Activated B cell treated with CpG ODN at 0.5 μM for 24 hours (primary cell): ENCODE results near the gene BEGAIN. TPM values are rescaled to one million over a fixed set of nuclear protein-coding genes. Genes with fewer than 3 reads are reported as not detected.

Experiments used
- ATAC-seq: fragments of 200-7000 bp; cut with Tn5 transposase; one replicate; pipeline ENCODE4 v1.10.0; 2021; ENCODE audit warnings: low read depth, mild to moderate bottlenecking, moderate library complexity
- CTCF ChIA-PET: fragments of 350-600 bp; sonication (Branson Sonifier 250); formaldehyde crosslinking; loops from one replicate; lab custom pipeline; 2021; ENCODE audit warnings: antibody characterized with exemption; lab: Charles Lee
- POLR2A ChIA-PET: fragments of 350-600 bp; sonication (Branson Sonifier 250); formaldehyde crosslinking; loops from one replicate; lab custom pipeline; 2021; ENCODE audit warnings: antibody characterized with exemption; lab: Charles Lee
- DNase-seq: peaks from one replicate; pipeline ENCODE4 v3.0.0; 2022
- H3K27ac Mint-ChIP-seq: one replicate; pipeline ENCODE4 v1.8.0; 2020; ENCODE audit warnings: mixed read lengths
- H3K27me3 Mint-ChIP-seq: one replicate; pipeline ENCODE4 v1.8.0; 2021; ENCODE audit warnings: mixed read lengths
- H3K36me3 Mint-ChIP-seq: one replicate; pipeline ENCODE4 v1.8.0; 2021; ENCODE audit warnings: low read depth, mixed read lengths
- H3K4me1 Mint-ChIP-seq: one replicate; pipeline ENCODE4 v1.8.0; 2021; ENCODE audit warnings: mixed read lengths
- H3K4me3 Mint-ChIP-seq: one replicate; pipeline ENCODE4 v1.8.0; 2020; ENCODE audit warnings: mild to moderate bottlenecking, mixed read lengths
- H3K9me3 Mint-ChIP-seq: one replicate; pipeline ENCODE4 v1.8.0; 2020; ENCODE audit warnings: mixed read lengths
- intact Hi-C: fragments of 100-400 bp; cut with micrococcal nuclease; formaldehyde crosslinking; loops from one replicate; pipeline ENCODE4 v1.15.1; 2024
- total RNA-seq: library from RNA; stranded (reverse); gene quantifications from 2 replicates; pipeline ENCODE4 v1.2.3, GENCODE V29; 2022
- TF ChIP-seq, protein P1 (sequence below): fragments of 200-600 bp; IDR thresholded peaks from one replicate; pipeline ENCODE4 v1.8.0; 2022; ENCODE audit warnings: antibody characterized with exemption, mild to moderate bottlenecking

The BEGAIN gene
- total RNA-seq, 1 donor from 2014 or later = not detected

- intact Hi-C loops = no loop called here
- no peaks in the 10 kb centered on the region for H3K4me1 Mint-ChIP-seq
- ATAC-seq = no peak
- H3K9me3 Mint-ChIP-seq = no peaks in the 10 kb centered on the region
- no peak overlapping the region for H3K27ac Mint-ChIP-seq
- ChIA-PET POLR2A (no interaction called here), CTCF (no interaction called here)
- peaks cover 21% of the 10 kb centered on the region for H3K27me3 Mint-ChIP-seq
- TF ChIP-seq, protein P1, sequence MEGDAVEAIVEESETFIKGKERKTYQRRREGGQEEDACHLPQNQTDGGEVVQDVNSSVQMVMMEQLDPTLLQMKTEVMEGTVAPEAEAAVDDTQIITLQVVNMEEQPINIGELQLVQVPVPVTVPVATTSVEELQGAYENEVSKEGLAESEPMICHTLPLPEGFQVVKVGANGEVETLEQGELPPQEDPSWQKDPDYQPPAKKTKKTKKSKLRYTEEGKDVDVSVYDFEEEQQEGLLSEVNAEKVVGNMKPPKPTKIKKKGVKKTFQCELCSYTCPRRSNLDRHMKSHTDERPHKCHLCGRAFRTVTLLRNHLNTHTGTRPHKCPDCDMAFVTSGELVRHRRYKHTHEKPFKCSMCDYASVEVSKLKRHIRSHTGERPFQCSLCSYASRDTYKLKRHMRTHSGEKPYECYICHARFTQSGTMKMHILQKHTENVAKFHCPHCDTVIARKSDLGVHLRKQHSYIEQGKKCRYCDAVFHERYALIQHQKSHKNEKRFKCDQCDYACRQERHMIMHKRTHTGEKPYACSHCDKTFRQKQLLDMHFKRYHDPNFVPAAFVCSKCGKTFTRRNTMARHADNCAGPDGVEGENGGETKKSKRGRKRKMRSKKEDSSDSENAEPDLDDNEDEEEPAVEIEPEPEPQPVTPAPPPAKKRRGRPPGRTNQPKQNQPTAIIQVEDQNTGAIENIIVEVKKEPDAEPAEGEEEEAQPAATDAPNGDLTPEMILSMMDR = no peak
- no peaks in the 10 kb centered on the region for H3K36me3 Mint-ChIP-seq
- peak; percentile 10 for DNase-seq
- H3K4me3 Mint-ChIP-seq = no peak overlapping the region
Observed at GRCh38 chr14:100592461-100592891, 5.3 kb upstream of the BEGAIN start.

GRCh38 chr14:100591453-100592371 is 4.5 kb upstream of the BEGAIN start:
- Mint-ChIP-seq H3K4me3 (no peak overlapping the region), H3K27ac (no peak overlapping the region), H3K27me3 (peaks cover 19% of the 10 kb centered on the region), H3K36me3 (no peaks in the 10 kb centered on the region), H3K4me1 (no peaks in the 10 kb centered on the region), H3K9me3 (no peaks in the 10 kb centered on the region)
- TF ChIP-seq, protein P1 = no peak
- POLR2A ChIA-PET = no interaction called here
- ATAC-seq = no peak
- CTCF ChIA-PET = no interaction called here
- peak; percentile 12 for DNase-seq
- intact Hi-C loops = no loop called here

DNA sequence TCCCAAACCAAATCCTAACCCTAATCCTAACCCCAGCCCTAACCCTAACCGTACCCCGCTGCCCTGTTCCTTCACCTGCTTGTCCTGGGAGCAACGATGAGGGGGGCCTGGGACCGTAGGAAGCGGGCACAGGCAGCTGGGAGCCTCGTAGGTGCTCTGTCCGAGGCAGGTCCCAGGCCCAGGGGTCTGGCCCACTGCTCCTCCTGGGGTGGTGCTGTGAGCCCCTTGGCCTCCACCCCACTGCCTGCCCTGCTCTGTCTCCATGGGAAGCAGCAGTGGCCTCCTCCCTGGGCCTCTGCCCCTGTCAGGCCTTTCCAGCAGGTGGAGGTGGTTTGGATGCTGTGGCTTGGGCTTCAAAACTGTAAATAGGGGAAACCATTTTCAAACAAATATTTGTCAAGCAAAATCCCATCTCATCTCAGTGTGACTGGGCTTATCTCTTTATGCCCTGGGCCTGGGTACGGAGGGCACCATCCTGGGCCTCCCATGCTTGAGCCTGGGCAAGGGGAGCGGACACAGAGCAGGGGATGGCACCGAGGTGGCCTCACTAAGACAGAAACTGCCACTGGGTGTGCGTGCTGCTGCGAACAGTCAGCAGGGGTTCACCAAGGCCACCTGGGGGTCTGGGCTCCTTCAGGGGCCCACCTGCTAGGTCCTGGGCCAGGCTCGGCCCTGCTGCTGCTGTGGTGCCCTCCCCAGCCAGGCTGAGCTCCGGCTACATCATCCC is 3.7 kb upstream of the BEGAIN start:
- ChIA-PET POLR2A (no interaction called here), CTCF (no interaction called here)
- no peaks in the 10 kb centered on the region for H3K4me1 Mint-ChIP-seq
- H3K36me3 Mint-ChIP-seq = no peaks in the 10 kb centered on the region
- DNase-seq = peak; percentile 12
- TF ChIP-seq, protein P1 = no peak
- H3K27ac Mint-ChIP-seq = no peak overlapping the region
- no peak for ATAC-seq
- no peak overlapping the region for H3K4me3 Mint-ChIP-seq
- intact Hi-C loops = no loop called here
- peaks cover 20% of the 10 kb centered on the region for H3K27me3 Mint-ChIP-seq
- no peaks in the 10 kb centered on the region for H3K9me3 Mint-ChIP-seq

DNA sequence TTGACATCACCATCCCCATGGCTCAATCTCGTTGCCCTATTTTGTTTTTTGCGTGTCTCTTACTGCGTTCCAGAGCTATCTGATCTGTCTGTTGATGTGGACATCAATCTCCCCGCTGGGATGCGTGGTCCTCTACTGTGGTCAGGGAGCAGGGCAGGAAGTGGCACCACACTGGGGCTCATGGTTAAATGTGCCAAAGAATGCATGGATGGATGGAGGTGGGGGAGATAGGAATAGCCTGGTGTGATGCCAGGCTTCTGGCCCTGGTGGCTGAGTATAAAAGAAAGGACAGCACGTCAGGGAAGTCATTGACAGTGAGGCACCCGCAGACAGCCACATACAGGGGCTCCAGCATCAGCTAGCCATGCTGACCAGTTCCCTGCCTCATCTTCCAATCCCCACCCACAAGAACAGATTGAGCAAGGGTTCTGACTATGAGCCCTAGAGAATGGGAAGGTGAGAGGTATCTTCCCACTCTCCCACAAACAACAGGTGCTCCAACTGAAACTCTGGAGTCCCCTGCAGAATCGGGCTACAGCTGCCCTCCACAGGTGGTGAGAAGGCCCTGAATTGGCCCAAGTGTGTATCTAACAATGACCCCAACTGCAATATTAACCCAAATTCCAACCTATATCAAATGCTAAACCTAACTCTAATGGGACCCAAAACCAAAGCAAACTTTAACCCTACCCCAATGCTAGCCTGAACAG is 2.7 kb upstream of the BEGAIN start:
- TF ChIP-seq, protein P1 = no peak
- peaks cover 26% of the 10 kb centered on the region for H3K27me3 Mint-ChIP-seq
- H3K27ac Mint-ChIP-seq = no peak overlapping the region
- intact Hi-C loops = no loop called here
- no peaks in the 10 kb centered on the region for H3K9me3 Mint-ChIP-seq
- no peaks in the 10 kb centered on the region for H3K36me3 Mint-ChIP-seq
- POLR2A ChIA-PET = no interaction called here
- DNase-seq = no peak
- CTCF ChIA-PET = no interaction called here
- H3K4me3 Mint-ChIP-seq = no peak overlapping the region
- no peak for ATAC-seq
- H3K4me1 Mint-ChIP-seq = no peaks in the 10 kb centered on the region
